Stimulated activated CD8-positive, alpha-beta memory T cell treated with anti-CD3 and anti-CD28 coated beads, Interleukin-15, amount 100 ng/mL, for 4 hours (primary cell): ENCODE measurements around the gene DIDO1.
"Not testable (repeated sequence)": the region's sequence is repeated elsewhere in the genome, so short reads cannot be mapped to it uniquely, and the experiment has no call there.

Experiments used
- DNase-seq, 2 donors: peaks; one replicate each; pipeline ENCODE4 v3.0.0-alpha.2; 2020; ENCODE audit warnings: low read depth in 2 of 2

Gene DIDO1

DNA sequence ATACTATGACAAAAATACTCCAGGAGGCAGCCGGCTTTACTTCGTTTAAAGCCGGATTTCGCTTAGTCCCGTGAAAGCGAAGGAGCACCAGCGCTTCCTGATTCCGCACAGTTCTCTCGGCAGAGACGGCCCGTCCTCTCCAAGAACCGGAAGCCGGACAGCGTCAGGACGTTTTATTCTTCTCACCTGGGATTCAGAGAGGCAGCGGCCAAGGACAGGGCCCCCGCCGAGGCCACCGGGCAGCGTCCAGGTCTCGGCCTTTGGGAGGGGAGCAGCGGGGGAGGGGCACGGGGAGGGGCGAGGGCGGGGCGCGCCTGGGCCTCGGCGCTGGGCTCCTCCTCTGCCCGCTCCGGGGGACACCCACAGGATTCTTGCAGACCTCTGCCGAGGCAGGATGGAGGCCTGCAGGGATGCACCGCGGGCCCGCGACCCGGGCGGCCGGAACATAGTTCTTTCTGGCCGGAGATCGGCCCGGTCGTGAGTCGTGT lies 2.8 kb upstream of the DIDO1 start:
- peak in 1 of 2 donors; percentile 42 for DNase-seq

DNA sequence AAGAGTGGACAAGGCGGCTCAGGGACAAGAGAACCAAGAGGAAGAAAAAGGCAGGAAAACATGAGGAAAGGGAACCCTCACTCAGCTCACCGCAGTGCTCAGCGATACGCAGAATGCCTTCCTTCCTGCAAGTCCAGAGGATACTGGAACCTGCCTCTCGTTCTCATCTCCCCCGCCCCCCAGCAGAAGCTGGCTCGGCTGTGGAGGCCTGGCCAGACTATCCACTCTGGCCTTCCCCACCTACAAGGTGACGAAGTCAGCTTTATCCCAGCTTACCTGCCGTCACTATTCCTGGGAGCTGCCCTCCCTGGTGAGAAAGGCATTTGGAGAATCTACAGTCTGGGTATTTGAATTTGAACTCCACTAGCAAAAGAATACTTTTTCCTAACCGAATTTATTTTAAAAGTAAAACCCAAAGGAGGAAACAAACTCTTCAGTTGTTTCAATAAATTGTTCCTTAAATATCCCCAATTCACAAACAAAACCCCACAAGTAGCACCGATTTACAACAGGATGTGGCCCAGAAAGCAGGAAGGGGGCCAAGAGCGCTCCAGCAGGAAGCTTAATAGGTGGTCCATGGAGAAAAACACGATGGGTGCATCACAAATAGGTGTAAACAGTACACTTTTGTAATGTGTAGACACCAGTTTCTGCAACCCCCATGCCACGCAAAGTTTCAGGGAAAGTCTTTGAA lies 2.1 kb upstream of the DIDO1 start:
- DNase-seq: no peak

DNA sequence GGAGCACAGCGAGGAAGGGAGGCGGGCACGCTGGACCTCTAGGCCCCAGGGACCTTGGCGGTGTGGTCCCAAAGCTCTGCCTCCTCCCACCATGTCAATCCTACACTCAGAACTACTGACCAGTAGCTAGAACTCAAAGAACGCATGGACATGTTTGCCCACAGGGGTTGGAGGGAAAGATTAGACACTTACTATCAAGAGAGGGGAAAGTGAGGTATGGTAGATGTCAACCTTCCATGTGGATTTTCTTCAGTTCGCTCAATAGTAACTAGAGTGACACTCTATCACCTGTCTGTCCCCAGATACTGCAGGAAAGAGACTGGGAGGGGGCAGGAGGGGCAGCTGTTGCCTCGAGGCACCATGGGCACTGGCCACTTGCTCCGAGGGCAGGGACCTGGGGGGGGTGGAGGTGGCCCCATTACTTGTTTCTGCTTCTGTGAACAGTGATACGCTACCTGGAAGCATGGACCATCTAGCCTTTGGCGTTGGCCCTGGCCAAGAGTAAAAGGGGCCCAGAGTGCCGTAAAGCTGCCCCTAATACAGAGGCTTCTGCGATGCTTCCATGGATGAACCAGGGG lies 912 bp upstream of the DIDO1 start:
- no peak for DNase-seq

DNA sequence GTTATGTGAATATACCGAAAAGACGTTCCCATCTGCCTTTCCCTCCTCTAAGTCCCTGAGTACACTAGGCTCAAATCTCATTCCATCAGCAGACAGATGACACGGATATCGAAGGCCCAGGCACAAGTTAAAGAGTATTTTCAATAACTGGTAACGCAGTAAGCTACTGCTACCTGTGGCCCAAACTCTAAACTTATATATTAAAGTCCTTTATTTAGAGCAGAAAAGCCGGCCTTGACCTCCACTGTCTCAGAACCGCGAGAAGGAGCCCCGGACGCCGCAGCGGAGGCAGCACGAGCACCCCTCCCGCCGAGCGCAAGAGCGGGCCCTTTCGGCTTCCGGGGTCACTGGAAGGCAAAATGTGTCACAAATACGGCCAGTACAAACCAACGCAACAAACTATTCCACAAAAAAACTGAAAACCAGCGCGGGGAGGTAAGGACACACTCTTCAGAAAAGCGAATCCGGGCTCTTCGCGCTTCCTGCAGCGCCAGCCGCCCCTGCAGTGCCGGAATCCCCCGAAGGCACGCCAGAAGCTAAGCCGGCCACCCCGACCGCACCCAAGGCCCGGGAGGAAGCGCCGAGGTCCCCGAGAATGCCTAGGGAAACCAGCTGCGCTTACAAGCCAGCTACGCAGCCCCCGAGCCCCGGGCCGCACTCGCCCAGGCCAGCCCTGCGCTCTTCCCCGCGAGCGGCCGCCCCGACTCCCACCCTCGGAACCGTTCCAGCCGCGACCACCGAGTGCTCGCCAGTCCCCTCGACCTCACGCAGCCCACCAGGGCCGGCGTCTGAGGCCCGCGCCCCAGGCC lies 681 bp downstream of the DIDO1 start:
- DNase-seq: no peak

DNA sequence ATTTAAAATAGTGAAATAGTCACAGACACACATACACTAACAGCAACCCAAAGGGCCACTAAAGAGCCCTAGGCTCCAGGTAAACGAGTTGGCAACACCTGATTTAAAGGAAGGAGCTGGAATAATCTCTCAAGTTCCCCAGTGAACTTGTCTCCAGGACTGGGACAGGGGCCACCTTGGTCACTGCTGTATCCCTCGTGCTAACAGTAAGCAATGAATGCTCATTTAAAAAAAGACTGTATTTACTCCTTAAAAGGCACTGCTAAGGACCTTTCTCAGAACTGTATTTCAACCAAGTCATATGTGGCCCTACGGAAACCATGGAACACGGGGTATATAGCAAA lies 1.3 kb downstream of the DIDO1 start:
- no peak for DNase-seq

DNA sequence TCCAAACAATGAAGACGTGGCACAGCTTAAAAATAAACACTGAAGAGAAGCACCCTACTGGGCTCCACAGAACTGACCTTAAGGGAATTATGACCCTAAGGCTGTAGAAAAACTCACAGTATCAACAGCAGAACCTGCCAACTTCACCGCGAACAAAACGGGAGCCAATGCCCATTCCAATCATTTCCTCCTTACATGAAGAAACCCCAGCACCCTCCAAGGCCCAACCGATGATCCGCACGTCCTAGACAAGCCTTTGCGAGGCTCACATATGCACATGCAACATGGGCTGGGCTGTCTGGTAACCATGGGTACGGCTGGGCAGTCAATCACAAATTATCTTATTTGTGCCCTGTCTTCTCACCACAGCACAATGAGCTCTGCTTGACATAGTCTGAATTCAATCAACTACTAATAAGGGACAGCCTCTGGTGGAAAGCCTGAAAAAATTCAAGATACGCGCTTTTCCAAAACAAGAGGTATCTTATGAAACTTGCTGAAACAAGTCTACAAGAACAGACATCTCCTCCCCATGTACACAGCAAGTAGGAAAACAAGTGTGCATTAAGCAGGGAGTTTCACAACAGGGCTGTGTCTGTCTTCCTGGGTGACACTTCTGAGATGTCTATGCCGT lies 1.7 kb downstream of the DIDO1 start:
- no peak for DNase-seq

DNA sequence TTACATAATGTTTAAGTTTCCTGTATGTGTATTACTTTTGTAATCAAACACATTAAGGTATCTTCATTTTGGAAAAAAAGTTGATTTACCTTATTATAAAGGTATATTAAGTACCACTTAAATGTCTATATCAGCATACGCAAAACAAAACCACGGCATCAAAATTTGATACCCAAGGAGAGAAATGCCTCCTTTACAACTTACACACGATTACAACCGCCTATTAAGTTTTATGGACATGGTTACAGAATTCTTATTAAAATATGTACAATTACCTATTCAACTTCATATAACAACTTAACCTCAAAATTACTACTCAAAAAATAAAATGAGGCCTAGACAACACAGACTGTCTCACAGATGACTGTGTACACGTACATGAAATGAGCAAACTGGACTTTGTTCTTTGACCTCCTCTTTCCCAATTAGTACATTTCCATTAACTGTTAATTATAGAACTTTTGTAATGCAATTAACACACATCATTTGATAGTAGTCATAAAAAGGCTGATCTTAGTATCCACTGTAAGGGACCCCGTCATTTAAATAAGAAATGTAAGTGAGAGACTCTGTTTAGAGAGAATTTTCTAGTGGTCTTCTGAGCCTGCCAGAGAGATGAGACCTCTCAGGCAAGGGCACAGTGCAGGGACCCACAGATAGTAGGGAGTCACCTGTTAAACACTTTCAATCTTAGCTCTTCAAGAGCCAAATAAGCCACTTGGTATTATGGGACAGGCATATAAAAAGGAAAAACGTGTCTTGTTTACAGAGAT lies 2.5 kb downstream of the DIDO1 start:
- no peak for DNase-seq

DNA sequence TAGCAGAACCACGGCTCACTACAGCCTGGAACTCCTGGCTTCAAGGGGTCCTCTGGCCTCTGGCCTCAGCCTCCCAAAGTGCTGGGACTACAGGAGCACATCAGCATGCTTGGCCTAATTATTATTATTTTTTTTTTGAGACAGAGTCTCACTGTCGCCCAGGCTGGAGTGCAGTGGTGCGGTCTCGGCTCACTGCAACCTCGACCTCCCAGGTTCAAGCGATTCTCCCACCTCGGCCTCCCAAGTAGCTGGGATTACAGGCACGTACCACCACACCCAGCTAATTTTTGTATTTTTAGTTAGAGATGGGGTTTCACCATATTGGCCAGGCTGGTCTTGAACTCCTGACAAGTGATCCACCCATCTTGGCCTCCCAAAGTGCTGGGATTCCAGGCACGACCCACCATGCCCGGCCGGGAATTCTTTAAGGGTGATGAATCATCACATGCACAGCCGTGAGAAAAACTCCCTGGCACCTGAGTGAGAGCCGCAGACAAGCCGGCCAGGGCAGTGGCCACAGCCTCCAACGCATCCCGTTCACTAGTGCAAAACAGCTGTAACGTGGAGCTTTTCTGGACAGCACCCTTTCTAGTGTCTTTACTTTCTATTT lies 3.1 kb downstream of the DIDO1 start:
- DNase-seq: not testable (repeated sequence)

DNA sequence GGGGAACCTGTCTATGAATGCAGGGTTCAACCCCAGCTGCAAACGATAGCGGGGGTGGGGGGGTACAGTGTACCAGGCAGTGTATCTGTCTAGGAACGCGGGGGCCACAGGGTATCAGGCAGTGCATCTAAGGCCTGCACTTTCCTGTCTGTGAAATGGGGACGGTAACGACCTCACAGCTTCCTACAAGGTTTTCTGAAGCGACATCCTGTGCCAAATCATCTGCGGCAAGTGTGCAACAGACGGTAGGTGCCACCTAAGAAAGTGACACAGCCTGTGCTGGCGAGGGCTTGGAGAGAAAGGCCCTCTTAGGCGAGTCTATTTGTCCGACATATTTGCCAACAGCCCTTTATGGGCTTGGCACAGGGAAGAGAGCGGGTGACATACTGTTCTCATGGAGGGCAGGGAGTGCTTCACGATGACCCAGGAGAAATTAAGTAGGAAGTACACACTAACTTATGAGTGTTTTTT lies 3.8 kb downstream of the DIDO1 start:
- DNase-seq: peak in 1 of 2 donors; percentile 34

DNA sequence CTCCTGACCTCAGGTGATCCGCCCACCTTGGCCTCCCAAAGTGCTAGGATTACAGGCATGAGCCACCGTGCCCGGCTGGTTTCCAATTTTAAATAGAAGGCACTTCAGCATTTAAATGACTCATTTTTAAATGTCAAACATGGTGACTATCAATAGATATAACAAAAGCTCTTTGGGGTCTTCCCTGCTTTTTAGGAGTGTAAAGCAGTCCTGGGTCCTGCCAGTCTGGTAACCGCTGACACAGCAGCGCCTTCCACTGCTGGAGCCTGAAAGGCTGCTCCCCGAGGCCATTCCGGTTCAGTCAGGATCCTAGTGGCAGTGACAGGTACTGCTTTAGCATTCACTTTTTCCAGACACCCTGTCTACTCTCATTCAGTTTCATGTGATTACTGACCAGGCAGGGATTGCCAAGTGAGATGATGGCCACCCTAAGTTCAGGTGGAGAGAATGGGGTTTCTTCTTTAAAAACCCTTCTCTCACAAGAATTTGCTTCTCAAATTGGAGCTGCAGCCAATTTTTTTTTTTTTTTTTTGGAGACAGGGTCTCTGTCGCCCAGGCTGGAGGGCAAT lies 5.1 kb downstream of the DIDO1 start:
- DNase-seq: peak in 1 of 2 donors; percentile 24

DNA sequence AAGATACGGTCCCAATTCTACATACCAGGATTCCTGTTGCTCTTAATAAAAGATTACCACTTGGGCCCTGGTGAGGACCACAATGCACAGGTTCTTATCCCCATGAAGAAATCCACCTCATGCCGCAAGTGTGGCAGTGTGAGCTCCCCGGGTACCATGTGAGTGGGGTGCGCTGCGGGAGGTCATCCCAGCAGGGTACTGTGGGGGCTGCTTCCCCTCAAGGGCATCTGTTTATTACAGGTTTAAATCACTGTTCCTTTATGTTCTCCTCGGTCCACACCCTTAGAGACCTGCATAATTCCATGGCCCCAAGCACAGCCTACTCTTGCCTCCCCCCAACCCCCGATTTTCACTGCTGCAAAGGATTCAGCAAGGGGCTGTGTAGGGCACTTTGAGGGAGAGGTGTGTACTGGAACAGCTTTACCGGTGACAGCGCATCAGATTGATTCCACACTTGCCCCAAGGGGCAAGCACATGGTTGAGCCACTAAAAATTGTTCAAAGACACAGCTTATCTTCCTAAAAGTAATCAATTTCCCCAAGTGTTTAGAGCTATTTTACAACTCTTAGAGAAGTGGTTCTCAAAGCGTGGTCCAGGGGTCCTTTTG lies 6.2 kb downstream of the DIDO1 start:
- DNase-seq: no peak

DNA sequence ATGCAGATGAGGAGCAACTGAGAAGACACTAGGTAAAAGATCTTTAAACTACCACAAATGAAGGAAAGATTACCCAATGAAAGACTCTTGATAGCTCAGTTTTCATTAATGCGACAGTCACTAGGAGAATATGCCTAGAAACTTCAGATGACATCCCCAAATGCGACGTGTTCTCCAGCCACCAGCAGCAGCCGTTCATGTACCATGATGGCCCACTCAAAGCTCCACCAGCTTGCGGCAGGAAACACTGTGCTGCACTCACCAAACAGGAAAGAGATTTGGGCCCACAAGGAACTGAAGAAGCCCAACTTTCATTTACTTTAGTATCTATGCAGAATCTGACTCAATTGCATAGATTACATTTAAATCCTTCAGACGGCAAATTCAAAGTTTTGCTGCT lies 7.5 kb downstream of the DIDO1 start:
- no peak for DNase-seq

DNA sequence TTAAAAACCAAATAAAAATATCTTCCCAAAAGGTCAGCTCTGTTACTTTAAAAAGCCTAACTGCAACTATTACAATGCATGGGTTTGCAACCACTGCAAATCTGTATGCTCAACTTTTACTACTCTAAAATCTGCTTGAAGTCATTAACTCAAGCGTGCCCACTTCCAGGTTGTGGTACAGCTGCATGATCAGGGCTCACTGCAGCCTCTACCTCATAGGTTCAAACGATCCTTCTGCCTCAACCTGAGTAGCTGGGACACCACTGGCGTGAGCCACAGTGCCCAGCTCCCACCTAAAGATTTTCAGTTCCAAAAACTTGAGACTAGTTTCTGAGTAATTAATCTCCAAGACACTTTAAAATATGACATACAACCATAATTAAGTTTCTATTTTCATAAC lies 8.2 kb downstream of the DIDO1 start:
- DNase-seq: no peak

DNA sequence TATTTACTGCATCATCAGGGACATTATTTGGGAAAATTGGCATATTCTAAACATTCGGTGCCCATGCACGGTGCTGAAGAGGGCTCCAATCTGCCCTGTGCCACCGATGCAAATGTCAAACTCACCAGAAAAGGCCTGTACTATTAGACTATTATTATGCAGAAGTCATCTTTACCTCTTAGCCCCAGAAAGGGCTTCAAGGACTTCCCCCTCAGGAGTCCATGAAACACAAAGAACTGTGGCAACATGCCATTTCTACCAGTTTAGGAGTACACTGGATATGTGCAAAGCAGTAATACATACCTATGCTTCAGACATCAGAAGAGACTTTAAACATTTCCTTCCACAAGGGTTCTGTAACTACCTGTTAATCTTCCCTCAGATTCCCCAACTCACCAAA lies 8.6 kb downstream of the DIDO1 start:
- DNase-seq: no peak

DNA sequence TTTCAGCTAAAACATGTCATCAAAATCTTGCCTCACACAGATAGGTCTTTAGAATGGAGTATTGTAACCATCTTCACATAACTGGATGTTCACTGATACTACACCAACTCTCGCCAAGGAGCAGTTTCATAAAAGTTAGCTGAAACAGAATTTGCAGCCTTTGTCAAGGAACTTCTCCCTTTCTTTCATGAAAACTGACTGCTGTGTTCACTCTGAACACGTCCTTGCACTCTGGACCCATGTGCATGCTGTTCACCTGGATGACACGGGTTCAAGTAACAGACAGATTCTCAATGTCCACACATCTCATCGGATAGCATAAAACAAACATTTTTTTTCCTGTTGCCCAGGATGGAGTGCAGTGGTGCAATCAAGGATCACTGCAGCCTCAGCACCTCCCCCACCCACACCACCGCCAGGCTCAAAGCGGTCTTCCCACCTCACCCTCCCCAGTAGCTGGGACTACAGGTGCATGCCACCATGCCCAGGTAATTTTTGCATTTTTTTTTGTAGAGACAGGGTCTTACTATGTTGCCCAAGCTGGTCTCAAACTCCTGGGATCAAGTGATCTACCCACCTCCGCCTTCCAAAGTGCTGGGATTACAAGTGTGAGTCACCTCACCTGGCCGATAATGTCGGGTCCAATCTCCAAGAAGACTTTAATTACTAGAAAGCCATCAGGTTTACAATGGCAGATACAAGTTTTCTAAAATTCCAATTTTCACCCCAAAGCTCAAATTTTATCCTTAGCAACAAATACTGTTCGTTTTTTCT lies 9.4 kb downstream of the DIDO1 start:
- DNase-seq: no peak

DNA sequence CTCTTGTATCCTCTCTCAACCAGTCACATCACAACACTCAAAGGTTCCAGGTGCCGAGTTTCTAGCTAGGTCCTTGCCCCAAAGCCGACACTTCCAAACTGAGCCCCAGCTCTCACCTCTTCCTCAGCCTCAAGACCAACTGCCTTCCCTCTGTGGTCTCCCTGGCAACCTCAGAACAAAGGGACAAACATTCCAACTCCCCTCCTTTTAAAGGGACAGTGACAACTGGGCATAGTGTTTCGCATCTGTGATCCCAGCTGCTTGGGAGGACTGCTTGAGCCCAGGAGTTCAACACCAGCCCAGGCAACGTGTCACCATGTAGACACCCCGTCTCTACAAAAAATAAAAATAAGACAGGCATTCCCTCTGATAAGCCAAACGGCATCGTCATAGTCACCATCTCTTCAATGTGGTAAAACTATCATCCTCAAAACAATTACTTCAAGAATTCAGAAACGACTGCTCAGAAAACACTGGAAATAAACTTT lies 11.3 kb downstream of the DIDO1 start:
- no peak for DNase-seq

DNA sequence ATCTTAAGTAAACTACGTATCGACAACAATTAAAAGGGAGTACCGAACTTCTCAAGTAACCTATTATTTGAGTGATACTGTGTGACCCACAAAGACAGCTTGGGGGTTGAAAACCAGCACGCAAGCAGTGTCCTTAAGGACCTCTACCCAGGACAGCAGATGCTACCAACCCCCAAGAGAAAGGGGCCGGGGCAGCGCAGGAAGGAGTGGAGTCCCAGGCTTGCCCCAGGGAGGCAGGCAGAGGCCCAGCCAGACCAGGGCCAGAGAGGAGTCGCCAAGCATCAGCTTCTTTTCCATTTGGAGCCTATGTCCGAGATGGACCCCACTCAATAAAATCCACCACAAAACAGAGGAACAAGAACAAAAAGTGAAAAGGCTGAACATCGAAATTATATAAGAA lies 11.9 kb downstream of the DIDO1 start:
- DNase-seq: no peak

DNA sequence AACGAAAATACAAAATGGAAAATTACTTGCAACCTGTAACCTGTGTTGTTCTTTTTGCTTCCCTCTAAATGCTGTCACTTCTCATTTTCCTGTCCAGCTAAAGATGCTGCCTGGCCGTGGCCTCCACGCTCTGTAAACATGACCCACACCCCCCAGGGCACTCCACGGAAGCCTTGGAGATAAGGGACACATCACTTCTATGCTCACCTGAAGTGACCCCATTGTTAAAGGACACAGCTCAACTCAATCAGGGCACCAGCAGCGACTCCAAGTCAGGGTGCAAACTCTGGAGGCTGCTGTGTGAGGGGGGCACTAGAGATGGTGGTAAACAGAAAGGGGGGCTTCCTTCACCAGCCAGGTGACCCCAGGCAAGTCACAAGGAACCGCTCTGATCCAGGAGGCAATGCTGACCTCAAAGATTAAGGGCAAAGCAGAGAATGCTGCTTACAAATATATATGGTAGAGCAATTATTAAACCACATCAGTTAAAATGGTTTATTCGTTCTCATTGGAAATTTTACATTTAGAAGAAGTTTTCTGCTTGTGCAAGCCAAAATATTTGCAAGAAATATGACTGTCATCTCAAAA lies 13.2 kb downstream of the DIDO1 start:
- no peak for DNase-seq

DNA sequence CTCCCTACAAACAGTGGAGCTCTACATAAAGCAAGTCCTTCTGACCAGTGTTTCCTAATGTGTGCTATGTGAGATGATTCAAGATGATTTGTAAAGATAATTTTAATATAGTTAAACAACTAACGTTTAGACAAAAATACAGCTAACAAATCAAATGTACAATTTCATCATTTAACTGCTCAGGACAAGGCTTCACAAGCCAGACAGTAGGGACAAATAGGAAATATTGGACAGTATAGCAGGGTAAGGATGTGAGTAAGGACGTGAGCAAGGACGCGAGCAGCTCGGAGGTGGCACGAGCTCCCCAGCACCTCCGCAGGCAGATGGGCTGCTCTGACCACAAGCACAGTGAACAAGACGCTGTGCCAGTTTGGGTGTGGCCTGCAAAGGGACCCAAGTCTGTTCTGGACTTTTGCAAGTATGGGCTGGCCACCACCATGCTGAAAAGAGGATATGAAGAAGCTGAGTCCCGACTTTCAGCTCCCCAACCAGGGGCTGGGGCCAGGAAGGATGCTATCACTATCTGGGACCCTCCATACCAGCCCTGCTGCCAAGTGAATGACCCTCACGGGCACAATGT lies 14.5 kb downstream of the DIDO1 start:
- DNase-seq: no peak
